Endometrial microvascular endothelial cells (primary cell): Measurements from ENCODE around the gene NEDD4L. TPM values are rescaled to one million over a fixed set of nuclear protein-coding genes. Genes with fewer than 3 reads are reported as not detected.
"Not testable (repeated sequence)": the region's sequence is repeated elsewhere in the genome, so short reads cannot be mapped to it uniquely, and the experiment has no call there.

Source experiments
- in situ Hi-C: cut with HindIII; loops from 2 replicates; pipeline ENCODE4 v1.10.0; 2017; ENCODE audit warnings: low sequenced_read_pairs, low pct_unique_long_range_greater_than_20kb; ENCODE audit errors: inconsistent ontology term
- total RNA-seq: library from RNA; depleted of rRNA; stranded (reverse); fragments of >200 nt; gene quantifications from one replicate; pipeline ENCODE4 v1.2.3, GENCODE V29; 2015; ENCODE audit errors: inconsistent ontology term

NEDD4L gene
- total RNA-seq, 1 donor from 2014 or later, result 59.9 TPM

- in situ Hi-C loops, result no loop called here
Measured at GRCh38 chr18:58280191-58280590, 236.2 kb downstream of the NEDD4L start.

DNA sequence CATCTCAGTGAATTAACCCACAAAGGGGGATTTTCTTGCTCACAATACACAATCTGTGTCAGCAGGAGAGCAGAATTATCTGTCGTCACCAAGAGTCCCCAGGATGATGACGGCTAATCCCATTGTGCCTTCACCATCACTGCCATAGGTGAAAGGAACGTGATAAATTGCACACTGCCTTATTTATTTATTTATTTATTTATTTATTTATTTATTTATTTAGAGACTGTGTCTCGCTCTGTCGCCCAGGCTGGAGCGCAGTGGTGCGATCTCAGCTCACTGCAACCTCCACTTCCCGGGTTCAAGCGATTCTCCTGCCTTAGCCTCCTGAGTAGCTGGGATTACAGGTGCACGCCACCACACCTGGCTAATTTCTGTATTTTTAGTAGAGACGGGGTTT is 238.8 kb downstream of the NEDD4L start:
- in situ Hi-C loops, result not testable (repeated sequence)

GRCh38 chr18:58284699-58285448 is 240.8 kb downstream of the NEDD4L start:
- in situ Hi-C loops, result no loop called here

DNA sequence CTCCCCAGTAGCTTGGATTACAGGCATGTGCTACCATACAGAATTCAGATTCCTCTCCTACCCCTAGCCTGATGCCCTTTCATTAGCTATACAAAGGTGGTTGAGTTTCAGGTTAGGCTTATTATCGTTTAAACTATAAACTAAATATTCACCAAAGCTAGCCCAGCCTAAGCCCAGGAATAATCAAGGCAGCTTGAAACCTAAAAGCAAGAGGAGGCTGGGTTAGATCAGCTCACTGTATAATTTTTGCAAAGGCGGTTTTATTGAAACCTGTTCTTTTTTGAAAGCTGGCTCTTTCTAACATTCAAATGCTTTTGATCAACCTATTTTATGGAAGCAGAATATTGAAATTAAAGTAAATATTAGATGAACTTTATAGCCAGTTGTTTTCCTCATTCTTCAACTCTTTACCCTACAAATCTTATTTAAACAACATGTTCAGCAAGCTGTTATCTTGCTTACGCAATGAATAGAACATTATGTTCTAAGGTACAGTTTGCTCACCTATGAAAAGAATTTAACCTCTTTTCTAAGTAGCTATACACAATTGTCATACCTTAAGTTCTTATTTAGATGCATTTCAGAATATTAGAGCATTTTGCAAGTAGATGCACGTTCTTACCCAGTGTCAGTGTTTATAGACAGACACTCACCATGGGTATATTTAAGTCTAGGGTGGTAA is 241.6 kb downstream of the NEDD4L start:
- in situ Hi-C loops, result no loop called here

DNA sequence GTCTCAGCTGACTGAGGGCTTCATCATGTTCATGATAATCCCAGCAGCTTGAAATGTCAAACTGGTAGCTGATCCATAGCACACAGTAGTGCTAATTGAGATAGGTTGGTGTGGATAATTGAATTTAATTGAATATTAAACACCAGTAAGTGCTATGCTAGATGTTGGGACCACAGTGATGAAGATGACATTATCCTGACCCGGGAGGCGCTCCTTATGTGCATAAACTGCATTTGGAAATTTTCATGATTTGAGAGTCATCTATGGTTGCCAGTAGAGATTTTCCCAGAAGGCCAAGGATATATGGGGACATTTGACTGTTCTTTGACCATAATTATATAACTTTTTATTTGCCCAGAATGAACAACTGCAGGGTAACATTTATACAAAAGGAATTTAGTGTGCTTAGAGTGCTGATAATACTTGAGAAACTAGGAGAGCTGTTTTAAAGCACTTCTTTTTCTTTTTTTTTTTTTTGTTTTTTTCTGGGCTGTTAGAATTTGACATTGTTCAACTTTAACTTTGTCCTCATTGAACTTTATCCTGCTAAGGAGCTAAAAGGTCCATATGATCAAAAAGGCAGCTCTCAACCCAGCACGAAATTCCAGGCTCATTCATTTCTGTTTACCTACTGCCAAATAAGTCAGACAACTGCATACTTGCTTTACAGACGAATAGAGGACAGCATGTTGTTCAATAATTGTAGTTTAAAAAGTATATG is 242.8 kb downstream of the NEDD4L start:
- in situ Hi-C loops, result no loop called here

- in situ Hi-C loops, result no loop called here
Measured at GRCh38 chr18:58287353-58288274, 243.6 kb downstream of the NEDD4L start.

GRCh38 chr18:58288921-58289797 is 245.1 kb downstream of the NEDD4L start:
- in situ Hi-C loops, result no loop called here

DNA sequence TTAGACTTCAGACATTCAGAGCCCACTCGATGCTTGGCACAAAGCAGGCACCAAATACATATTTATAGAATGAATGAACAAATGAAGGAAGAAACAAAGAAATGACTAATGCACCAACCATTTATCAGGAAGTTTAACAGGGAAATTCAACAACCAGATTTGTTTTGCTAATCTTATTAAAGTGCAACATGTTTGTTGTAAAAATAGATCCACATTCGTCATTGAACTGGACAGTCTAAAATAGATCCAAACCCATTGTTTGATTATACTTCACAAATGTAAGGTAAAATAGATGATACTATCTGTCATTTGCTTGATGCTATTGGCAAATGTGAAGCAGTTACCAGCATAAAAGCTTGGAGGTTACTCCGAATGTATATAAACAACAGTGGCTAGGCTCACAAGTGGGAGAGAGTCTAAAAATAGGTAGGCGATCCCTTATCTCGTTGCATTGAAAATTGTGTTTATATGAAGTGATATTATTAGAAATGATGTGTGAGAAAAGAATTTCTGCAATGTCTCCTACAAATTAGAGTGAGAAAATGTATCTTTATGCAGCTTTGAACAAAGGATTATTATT is 246.2 kb downstream of the NEDD4L start:
- in situ Hi-C loops, result no loop called here

GRCh38 chr18:58291131-58291530 is 247.1 kb downstream of the NEDD4L start:
- in situ Hi-C loops, result no loop called here

GRCh38 chr18:58292638-58293037 is 248.6 kb downstream of the NEDD4L start:
- in situ Hi-C loops, result no loop called here

- in situ Hi-C loops, result no loop called here
Measured at GRCh38 chr18:58297198-58297597, 253.2 kb downstream of the NEDD4L start.

DNA sequence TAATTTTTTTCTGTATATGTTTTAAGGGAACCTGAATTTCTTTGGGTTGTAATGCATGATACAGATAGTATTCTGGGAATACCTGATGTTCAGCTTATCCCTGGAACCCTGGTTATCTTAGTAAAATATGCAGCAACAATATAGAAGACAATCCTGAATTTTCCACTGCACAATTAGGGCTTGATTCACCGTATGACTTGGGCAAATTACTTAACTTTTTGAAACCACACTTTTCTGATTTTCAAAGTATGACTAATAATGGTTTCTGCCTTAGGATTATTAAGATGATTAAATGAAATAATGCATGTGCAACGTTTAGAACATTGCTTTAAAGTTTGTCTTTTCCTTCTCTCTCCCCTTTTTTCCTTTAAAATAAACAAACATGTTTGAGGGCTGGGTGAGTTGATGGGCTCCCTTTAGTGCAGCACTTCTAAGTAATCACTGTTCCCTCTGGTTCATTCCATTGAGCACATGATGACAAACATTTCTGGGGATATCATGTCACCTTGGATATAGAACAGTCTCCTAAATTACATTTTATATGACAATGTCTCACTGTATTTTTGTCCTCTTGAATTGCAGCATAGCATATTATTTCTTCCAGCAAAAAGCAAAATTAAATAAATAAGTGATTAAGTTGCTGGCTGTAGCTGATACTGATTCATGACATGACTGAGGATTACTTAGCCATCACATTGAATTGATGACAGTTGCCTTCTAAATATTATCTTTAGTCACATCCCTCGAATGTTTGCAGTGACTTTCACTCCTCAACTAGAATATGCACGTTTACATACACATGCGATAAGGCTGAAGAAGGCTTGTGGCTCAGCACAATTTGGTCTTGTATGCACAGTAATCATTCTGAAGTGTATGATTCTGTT is 254.5 kb downstream of the NEDD4L start:
- in situ Hi-C loops, result no loop called here

GRCh38 chr18:58299135-58299473 is 255.1 kb downstream of the NEDD4L start:
- in situ Hi-C loops, result no loop called here

DNA sequence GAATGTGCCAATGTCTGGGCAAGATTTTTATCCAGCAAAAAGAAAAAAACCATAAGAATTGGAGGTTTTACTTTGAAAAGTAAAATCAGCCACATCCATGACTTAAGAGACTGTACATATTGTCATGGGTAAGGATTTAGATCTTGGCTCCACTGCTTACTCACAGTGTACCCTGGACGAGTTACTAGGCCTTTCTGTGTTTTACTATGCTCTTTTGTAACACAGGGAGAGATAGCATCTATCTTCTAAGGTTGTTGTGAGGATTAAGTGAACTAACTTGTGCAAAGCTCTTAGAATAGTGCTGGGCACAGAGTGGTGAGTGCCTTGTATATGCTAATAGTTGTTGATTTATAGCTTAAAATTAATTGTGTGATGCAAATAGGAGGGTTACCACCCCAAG is 255.9 kb downstream of the NEDD4L start:
- in situ Hi-C loops, result no loop called here

GRCh38 chr18:58300867-58301266 is 256.8 kb downstream of the NEDD4L start:
- in situ Hi-C loops, result no loop called here

GRCh38 chr18:58302811-58303210 is 258.8 kb downstream of the NEDD4L start:
- in situ Hi-C loops, result no loop called here

DNA sequence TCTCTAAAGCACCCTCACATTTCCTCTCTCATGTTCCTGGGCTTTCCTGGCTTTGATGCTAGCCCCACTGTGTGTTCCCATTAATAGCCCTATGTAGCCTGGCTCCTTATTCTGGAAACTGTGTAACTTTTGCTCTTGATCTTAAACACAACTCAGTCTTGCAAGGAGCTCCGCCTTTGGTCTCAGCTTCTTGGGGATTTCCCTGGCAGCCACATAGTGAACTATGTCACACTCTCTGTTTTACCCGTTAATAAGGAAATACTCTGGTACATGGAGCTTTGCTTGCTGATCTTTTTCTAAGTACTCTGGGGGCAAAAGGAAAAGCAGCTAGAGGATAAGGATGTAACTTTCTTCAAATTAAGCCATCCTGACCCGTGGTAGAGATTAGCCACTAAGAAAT is 259.3 kb downstream of the NEDD4L start:
- in situ Hi-C loops, result no loop called here
